ENCODE results near the gene TMED6.
"Not testable (repeated sequence)": the region's sequence is repeated elsewhere in the genome, so short reads cannot be mapped to it uniquely, and the experiment has no call there.

Gene TMED6

DNA sequence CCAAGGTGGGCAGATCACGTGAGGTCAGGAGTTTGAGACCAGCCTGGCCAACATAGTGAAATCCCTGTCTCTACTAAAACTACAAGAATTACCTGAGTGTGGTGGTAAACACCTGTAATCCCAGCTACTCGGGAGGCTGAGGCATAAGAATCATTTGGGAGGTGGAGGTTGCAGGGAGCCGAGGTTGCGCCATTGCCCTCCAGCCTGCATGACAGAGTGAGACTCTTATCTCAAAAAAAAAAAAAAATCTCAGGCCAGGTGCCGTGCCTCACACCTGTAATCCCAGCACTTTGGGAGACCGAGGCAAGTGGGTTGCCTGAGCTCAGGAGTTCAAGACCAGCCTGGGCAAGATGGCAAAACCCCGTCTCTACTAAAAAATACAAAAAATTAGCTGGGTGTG is 54.8 kb downstream of the TMED6 start:
- not testable (repeated sequence) for DNase-seq

GRCh38 chr16:69294051-69294450 is 57.5 kb downstream of the TMED6 start:
- no peak for DNase-seq

- no peak for DNase-seq
Measured at GRCh38 chr16:69293401-69293800, 58.2 kb downstream of the TMED6 start.
